Measurements from ENCODE around the gene EIF4EBP3. TPM values are rescaled to one million over a fixed set of nuclear protein-coding genes. Genes with fewer than 3 reads are reported as not detected.
A peak's percentile ranks its signal among the peaks of the same experiment; 100 is the strongest.

Gene EIF4EBP3
- total and polyA plus RNA-seq, 10 of the 15 experiments (the other 5 are each of a cell fraction or from before 2014, with no cell fraction given): 3.5 to 16.1 (median 6.2) TPM

GRCh38 chr5:140547508-140548299 lies at the start of gene EIF4EBP3 (continued):
- TF ChIP-seq ZBTB33 (IDR thresholded peaks at IDR 0.05) (no peak), IRF3 (IDR thresholded peaks at IDR 0.05) (no peak), NFIC (IDR thresholded peaks at IDR 0.05; ENCODE audit: low read depth, low read length) (no peak), PML (IDR thresholded peaks at IDR 0.05; ENCODE audit: low read length) (peak; percentile 68), IRF5 (IDR thresholded peaks at IDR 0.05; ENCODE audit: borderline replicate concordance) (no peak), IRF4 (IDR thresholded peaks at IDR 0.05; ENCODE audit: low read depth, low read length) (no peak), CREM (IDR thresholded peaks at IDR 0.05; ENCODE audit: low read depth) (peak; percentile 81), RBBP5 (conservative IDR thresholded peaks at IDR 0.05) (no peak), TARDBP (IDR thresholded peaks at IDR 0.05; ENCODE audit: borderline replicate concordance) (no peak), TCF7 (IDR thresholded peaks at IDR 0.05; ENCODE audit: borderline replicate concordance) (no peak), BCL3 (IDR thresholded peaks at IDR 0.05; ENCODE audit: borderline replicate concordance, insufficient read depth, low read depth, low read length, poor library complexity, severe bottlenecking) (peak; percentile 78), ZNF592 (IDR thresholded peaks at IDR 0.05) (no peak), ASH2L (IDR thresholded peaks at IDR 0.05; ENCODE audit: borderline replicate concordance, low read depth) (no peak), ZNF687 (IDR thresholded peaks at IDR 0.05) (peak; percentile 93)

All from GM12878 (cell line).